Kidney epithelial cell (primary cell): ENCODE data around the gene LIN37. TPM values are rescaled to one million over a fixed set of nuclear protein-coding genes. Genes with fewer than 3 reads are reported as not detected.

Experiments used
- DNase-seq: peaks from one replicate; pipeline ENCODE4 v3.0.0-alpha.2; 2010; ENCODE audit warnings: low read depth
- H3K27me3 ChIP-seq: 2 replicates; pipeline ENCODE4 v1.6.0; 2011; ENCODE audit warnings: low read length; ENCODE audit not compliant: control insufficient read depth, insufficient read depth
- H3K36me3 ChIP-seq: 2 replicates; pipeline ENCODE4 v1.5.1; 2011; ENCODE audit warnings: low read length; ENCODE audit not compliant: control insufficient read depth, insufficient read depth
- H3K4me3 ChIP-seq: 2 replicates; pipeline ENCODE4 v1.5.1; 2011; ENCODE audit warnings: low read depth, mild to moderate bottlenecking, control low read depth, low read length
- CTCF ChIP-seq: IDR thresholded peaks from 2 replicates; pipeline ENCODE4 v1.5.1; 2011; ENCODE audit warnings: mild to moderate bottlenecking, moderate library complexity, low read length, control low read depth, inconsistent platforms; ENCODE audit not compliant: insufficient read depth, poor library complexity, severe bottlenecking
- total RNA-seq: library from RNA; depleted of rRNA; stranded (reverse); fragments of >200 nt; gene quantifications from 2 replicates; pipeline ENCODE4 v1.2.3, GENCODE V29; 2015

The LIN37 gene
- total RNA-seq, 1 donor from 2014 or later: 22.0 TPM

- H3K4me3 ChIP-seq: no peak overlapping the region
- no peaks in the 10 kb centered on the region for H3K27me3 ChIP-seq
- DNase-seq: no peak
- TF ChIP-seq CTCF: no peak
- no peaks in the 10 kb centered on the region for H3K36me3 ChIP-seq
These were observed 36.3 kb downstream of the LIN37 start for GRCh38 chr19:35784503-35785338.

GRCh38 chr19:35785339-35785627 lies 36.9 kb downstream of the LIN37 start:
- no peak for DNase-seq
- H3K36me3 ChIP-seq: no peaks in the 10 kb centered on the region
- no peak overlapping the region for H3K4me3 ChIP-seq
- H3K27me3 ChIP-seq: no peaks in the 10 kb centered on the region
- TF ChIP-seq CTCF: no peak

- TF ChIP-seq CTCF: no peak
- Histone ChIP-seq H3K27me3 (peaks cover 3% of the 10 kb centered on the region), H3K36me3 (no peaks in the 10 kb centered on the region), H3K4me3 (no peak overlapping the region)
- DNase-seq: no peak
These were observed 38.2 kb downstream of the LIN37 start for GRCh38 chr19:35786299-35787160.

GRCh38 chr19:35787227-35787799 lies 38.9 kb downstream of the LIN37 start:
- TF ChIP-seq CTCF: no peak
- DNase-seq: no peak
- no peak overlapping the region for H3K4me3 ChIP-seq

GRCh38 chr19:35788205-35788960 lies 40.0 kb downstream of the LIN37 start:
- H3K4me3 ChIP-seq: no peak overlapping the region
- DNase-seq: no peak
- H3K27me3 ChIP-seq: peaks cover 3% of the 10 kb centered on the region
- no peaks in the 10 kb centered on the region for H3K36me3 ChIP-seq
- TF ChIP-seq CTCF: no peak

More at GRCh38 chr19:35787227-35787799, 38.9 kb downstream of the LIN37 start:
- H3K27me3 ChIP-seq: peaks cover 3% of the 10 kb centered on the region
- H3K36me3 ChIP-seq: no peaks in the 10 kb centered on the region
